GM12891 (cell line): ENCODE results near the gene AGXT2.
"Not testable (repeated sequence)": the region's sequence is repeated elsewhere in the genome, so short reads cannot be mapped to it uniquely, and the experiment has no call there.

Experiments used
- DNase-seq: peaks from one replicate; pipeline ENCODE4 v3.0.0; 2011; ENCODE audit warnings: low spot score; ENCODE audit not compliant: insufficient read length
- FAIRE-seq: peaks from 2 replicates; lab custom pipeline; 2011; peaks lifted over from hg19 to GRCh38; lab: Jason Lieb, UNC
- PAX5 ChIP-seq: IDR thresholded peaks from 2 replicates; pipeline ENCODE4 v1.6.1; 2011; ENCODE audit warnings: low read length, moderate library complexity, mild to moderate bottlenecking; ENCODE audit not compliant: insufficient read depth, severe bottlenecking
- POLR2A ChIP-seq: IDR thresholded peaks from 2 replicates; pipeline ENCODE4 v1.6.1; 2011; ENCODE audit warnings: low read depth, low read length, control low read depth
- POLR2AphosphoS5 ChIP-seq: IDR thresholded peaks from 2 replicates; pipeline ENCODE4 v1.6.1; 2011; ENCODE audit warnings: low read depth, low read length, control low read depth
- POU2F2 ChIP-seq: IDR thresholded peaks from 2 replicates; pipeline ENCODE4 v1.6.1; 2011; ENCODE audit warnings: low read depth, mild to moderate bottlenecking, control low read depth, low read length, moderate library complexity
- SPI1 ChIP-seq: IDR thresholded peaks from 2 replicates; pipeline ENCODE4 v1.6.1; 2011; ENCODE audit warnings: low read depth, low read length, control low read depth
- TAF1 ChIP-seq: IDR thresholded peaks from 2 replicates; pipeline ENCODE4 v1.6.1; 2011; ENCODE audit warnings: low read depth, low read length, control low read depth

The AGXT2 gene

GRCh38 chr5:34986965-34987364, 60.8 kb downstream of the AGXT2 start:
- FAIRE-seq, result no peak
- TF ChIP-seq SPI1, result no peak
- TF ChIP-seq POLR2AphosphoS5, result no peak
- no peak for TF ChIP-seq TAF1
- no peak for TF ChIP-seq PAX5
- TF ChIP-seq POU2F2, result no peak
- DNase-seq, result no peak

DNA sequence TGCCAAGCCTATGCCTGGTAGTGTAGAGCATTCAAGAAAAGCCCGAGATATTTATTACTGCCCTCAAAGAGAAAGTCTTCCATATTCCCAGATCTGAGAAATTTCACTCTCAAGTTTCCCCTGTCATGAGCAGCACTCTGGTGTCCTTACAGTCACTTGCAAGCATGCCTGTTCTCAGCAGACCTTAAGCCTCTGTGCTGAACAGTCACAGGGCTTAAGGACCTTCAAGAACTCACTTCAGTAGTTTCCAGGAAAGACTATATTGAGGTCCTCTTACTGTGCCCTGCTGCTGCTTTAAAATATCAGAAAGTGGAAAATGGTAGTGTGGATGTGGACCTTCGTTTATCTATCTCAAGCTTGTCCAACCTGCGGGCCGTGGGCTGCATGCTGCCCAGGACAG, 64.9 kb downstream of the AGXT2 start:
- FAIRE-seq, result no peak
- no peak for TF ChIP-seq POLR2A
- TF ChIP-seq POLR2AphosphoS5, result no peak
- TF ChIP-seq PAX5, result no peak
- TF ChIP-seq POU2F2, result no peak
- no peak for TF ChIP-seq SPI1
- no peak for TF ChIP-seq TAF1
- DNase-seq, result no peak

DNA sequence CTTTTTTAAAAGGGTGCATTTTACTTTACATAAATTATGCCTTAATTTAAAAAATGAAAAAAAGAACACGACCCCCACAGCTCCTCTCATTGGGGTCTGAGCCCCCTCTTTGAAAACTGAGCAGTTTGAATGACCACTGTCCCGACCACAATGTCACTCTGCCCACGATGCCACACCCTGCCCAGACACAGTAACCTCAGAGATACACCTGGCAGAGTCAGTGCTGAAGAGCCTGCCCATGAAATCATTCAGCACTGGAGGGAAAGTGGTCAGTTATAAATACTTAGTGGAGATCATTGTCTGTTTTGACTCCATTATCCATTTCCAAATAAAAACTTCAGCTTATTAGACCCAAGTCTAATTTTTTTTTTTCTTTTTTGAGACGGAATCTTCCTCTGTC, 69.1 kb downstream of the AGXT2 start:
- no peak for FAIRE-seq
- TF ChIP-seq POU2F2, result no peak
- TF ChIP-seq POLR2AphosphoS5, result no peak
- TF ChIP-seq SPI1, result no peak
- TF ChIP-seq TAF1, result no peak
- no peak for TF ChIP-seq POLR2A
- no peak for TF ChIP-seq PAX5
- DNase-seq, result no peak

- FAIRE-seq, result no peak
Measured at GRCh38 chr5:34977934-34978613, 69.7 kb downstream of the AGXT2 start.

DNA sequence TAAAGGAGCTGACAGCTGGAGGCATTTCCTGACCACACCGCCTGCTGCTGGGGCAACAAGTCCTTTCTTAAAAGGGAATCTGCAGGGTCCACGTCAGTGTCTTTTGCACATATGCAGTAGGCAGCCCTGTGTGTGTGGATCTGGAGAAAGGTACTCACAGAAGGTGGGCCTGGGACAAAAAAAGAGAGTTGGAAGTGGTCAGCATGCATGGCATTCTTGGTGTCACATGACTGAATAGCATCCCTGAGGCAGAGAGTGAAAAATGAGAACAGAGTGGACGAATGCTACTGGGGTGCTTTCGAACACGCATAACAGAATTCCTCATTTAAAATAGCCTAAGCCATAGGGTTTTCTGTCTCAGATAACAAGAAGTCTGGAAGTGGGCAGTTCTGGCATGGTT, 71.4 kb downstream of the AGXT2 start:
- no peak for FAIRE-seq
- DNase-seq, result no peak
- TF ChIP-seq POLR2AphosphoS5 (no peak), PAX5 (no peak), SPI1 (no peak), POLR2A (no peak), TAF1 (no peak), POU2F2 (no peak)

More at GRCh38 chr5:34977934-34978613, 69.7 kb downstream of the AGXT2 start:
- no peak for DNase-seq
- TF ChIP-seq PAX5 (no peak), TAF1 (no peak), POLR2A (no peak), POU2F2 (no peak), SPI1 (no peak), POLR2AphosphoS5 (no peak)

DNA sequence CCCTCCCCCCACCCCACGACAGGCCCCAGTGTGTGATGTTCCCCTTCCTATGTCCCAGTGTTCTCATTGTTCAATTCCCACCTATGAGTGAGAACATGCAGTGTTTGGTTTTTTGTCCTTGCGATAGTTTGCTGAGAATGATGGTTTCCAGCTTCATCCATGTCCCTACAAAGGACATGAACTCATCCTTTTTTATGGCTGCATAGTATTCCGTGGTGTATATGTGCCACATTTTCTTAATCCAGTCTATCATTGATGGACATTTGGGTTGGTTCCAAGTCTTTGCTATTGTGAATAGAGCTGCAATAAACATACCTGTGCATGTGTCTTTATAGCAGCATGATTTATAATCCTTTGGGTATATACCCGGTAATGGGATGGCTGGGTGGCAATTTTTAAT, 76.1 kb downstream of the AGXT2 start:
- DNase-seq, FAIRE-seq: not testable (repeated sequence)

- FAIRE-seq (no peak), DNase-seq (no peak)
Measured at GRCh38 chr5:34970552-34970951, 77.2 kb downstream of the AGXT2 start.

DNA sequence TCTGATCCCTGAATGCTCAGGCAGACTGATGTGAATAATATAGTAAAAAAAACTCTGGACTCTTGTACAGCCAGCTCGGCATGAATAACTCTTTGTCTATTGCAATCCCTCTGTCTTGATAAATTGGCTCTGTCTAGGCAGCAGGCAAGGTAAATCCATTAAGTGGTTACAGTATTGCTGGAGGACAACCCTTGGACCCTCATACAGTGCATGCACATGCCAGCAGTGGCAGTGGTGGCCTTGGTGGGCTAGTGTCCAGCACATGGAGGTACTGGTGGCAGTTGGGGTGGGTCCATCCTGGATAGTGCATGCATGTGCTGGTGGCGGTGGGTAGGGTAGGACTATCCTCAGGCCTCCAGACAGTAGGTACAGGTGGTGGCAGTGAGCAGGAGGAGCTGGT, 79.5 kb downstream of the AGXT2 start:
- DNase-seq (no peak), FAIRE-seq (no peak)
- no peak for TF ChIP-seq SPI1
- no peak for TF ChIP-seq POU2F2
- TF ChIP-seq PAX5, result no peak
- TF ChIP-seq POLR2A, result no peak
- no peak for TF ChIP-seq TAF1
- TF ChIP-seq POLR2AphosphoS5, result no peak

More at GRCh38 chr5:34970552-34970951, 77.2 kb downstream of the AGXT2 start:
- no peak for TF ChIP-seq POLR2A
- TF ChIP-seq TAF1, result no peak
- TF ChIP-seq SPI1, result no peak
- TF ChIP-seq PAX5, result no peak
- no peak for TF ChIP-seq POLR2AphosphoS5
- no peak for TF ChIP-seq POU2F2

DNA sequence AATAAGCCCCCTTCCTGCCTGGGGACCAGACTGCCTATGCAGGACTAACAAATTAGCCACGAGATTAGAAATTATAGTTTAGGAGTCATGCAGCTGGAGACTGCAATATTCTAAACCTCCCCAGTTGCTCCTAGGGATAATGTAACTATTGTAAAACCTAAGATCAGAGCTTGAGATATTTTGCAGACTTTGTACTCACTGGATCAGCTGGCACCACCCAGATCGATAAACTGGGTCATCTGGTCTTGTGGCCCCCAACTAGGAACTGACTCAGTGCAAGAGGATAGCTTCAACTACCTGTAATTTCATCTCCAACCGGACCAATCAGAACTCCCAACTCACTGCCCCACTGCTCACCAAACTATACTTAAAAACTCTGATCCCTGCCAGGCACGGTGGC, 80.2 kb downstream of the AGXT2 start:
- FAIRE-seq (no peak), DNase-seq (no peak)
- TF ChIP-seq PAX5 (no peak), POLR2A (no peak), POLR2AphosphoS5 (no peak), SPI1 (no peak)

GRCh38 chr5:34959323-34959722, 88.4 kb downstream of the AGXT2 start:
- FAIRE-seq (peak; percentile 89), DNase-seq (peak; percentile 32)

More at GRCh38 chr5:34959323-34959722, 88.4 kb downstream of the AGXT2 start:
- no peak for TF ChIP-seq POU2F2
- TF ChIP-seq SPI1, result peak; percentile 73
- TF ChIP-seq PAX5, result peak; percentile 9
